Loucy (cell line): ENCODE results near the gene NNMT.

ENCODE experiments used
- H2AFZ ChIP-seq: fragments of 200-600 bp; sonication (generic); 2 replicates; pipeline ENCODE4 v1.6.0; 2016; ENCODE audit warnings: antibody characterized with exemption, mild to moderate bottlenecking, low read length, moderate library complexity
- H3F3A ChIP-seq: fragments of 200-600 bp; 2 replicates; pipeline ENCODE4 v1.6.0; 2016; ENCODE audit warnings: antibody characterized with exemption, low read depth, mild to moderate bottlenecking
- H3K27me3 ChIP-seq: fragments of 200-600 bp; sonication (generic); 2 replicates; pipeline ENCODE4 v1.6.1; 2014; ENCODE audit warnings: low read length, mild to moderate bottlenecking; ENCODE audit not compliant: insufficient read depth, poor library complexity, severe bottlenecking
- H3K36me3 ChIP-seq: fragments of 200-600 bp; sonication (generic); 2 replicates; pipeline ENCODE4 v1.6.1; 2016; ENCODE audit warnings: low read length; ENCODE audit not compliant: insufficient read depth
- H3K4me1 ChIP-seq: fragments of 200-600 bp; sonication (generic); 2 replicates; pipeline ENCODE4 v1.5.1; 2014; ENCODE audit warnings: low read length, mild to moderate bottlenecking; ENCODE audit not compliant: insufficient read depth, poor library complexity, severe bottlenecking
- H3K4me2 ChIP-seq: fragments of 200-600 bp; sonication (generic); 2 replicates; pipeline ENCODE4 v1.6.0; 2014; ENCODE audit warnings: antibody characterized with exemption, low read length, low read depth, mild to moderate bottlenecking; ENCODE audit not compliant: poor library complexity, severe bottlenecking
- H3K4me3 ChIP-seq: fragments of 200-600 bp; sonication (generic); 2 replicates; pipeline ENCODE4 v1.5.1; 2014; ENCODE audit warnings: low read length, mild to moderate bottlenecking, mixed read lengths; ENCODE audit not compliant: poor library complexity, severe bottlenecking
- H3K79me2 ChIP-seq: fragments of 200-600 bp; sonication (generic); 2 replicates; pipeline ENCODE4 v1.6.1; 2014; ENCODE audit warnings: low read length; ENCODE audit not compliant: insufficient read depth
- H3K9ac ChIP-seq: fragments of 200-600 bp; sonication (generic); 2 replicates; pipeline ENCODE4 v1.6.0; 2014; ENCODE audit warnings: mild to moderate bottlenecking, low read depth, low read length, moderate library complexity; ENCODE audit not compliant: poor library complexity, severe bottlenecking
- H3K9me2 ChIP-seq: fragments of 200-600 bp; sonication (generic); replicated peaks from 2 replicates; pipeline ENCODE4 v1.6.1; 2016; ENCODE audit warnings: low read depth, low read length, mixed read lengths
- H3K9me3 ChIP-seq: fragments of 200-600 bp; sonication (generic); 2 replicates; pipeline ENCODE4 v1.6.1; 2014; ENCODE audit warnings: mild to moderate bottlenecking, antibody characterized with exemption, low read length, low read depth; ENCODE audit not compliant: insufficient read depth
- H4K20me1 ChIP-seq: fragments of 200-600 bp; sonication (generic); 2 replicates; pipeline ENCODE4 v1.6.0; 2014; ENCODE audit warnings: antibody characterized with exemption, low read length, mild to moderate bottlenecking; ENCODE audit not compliant: insufficient read depth, poor library complexity, severe bottlenecking
- CTCF ChIP-seq: fragments of 200-600 bp; sonication (generic); conservative IDR thresholded peaks from 2 replicates; pipeline ENCODE4 v1.5.1; 2014; ENCODE audit warnings: mild to moderate bottlenecking, antibody characterized with exemption, low read length
- EZH2phosphoT487 ChIP-seq: fragments of 200-600 bp; IDR thresholded peaks from 2 replicates; pipeline ENCODE4 v1.6.1; 2018; ENCODE audit warnings: antibody characterized with exemption, mild to moderate bottlenecking, moderate library complexity, borderline replicate concordance

Gene NNMT

GRCh38 chr11:114301088-114301487 is 4.9 kb downstream of the NNMT start:
- no peak for TF ChIP-seq CTCF
- TF ChIP-seq EZH2phosphoT487, result no peak
- H3K9me2 ChIP-seq, result no peaks in the 10 kb centered on the region
- no peaks in the 10 kb centered on the region for H3K79me2 ChIP-seq
- H2AFZ ChIP-seq, result no peak overlapping the region
- H4K20me1 ChIP-seq, result no peaks in the 10 kb centered on the region
- H3K4me3 ChIP-seq, result no peak overlapping the region
- H3K4me2 ChIP-seq, result no peak overlapping the region
- no peak overlapping the region for H3K9ac ChIP-seq
- no peaks in the 10 kb centered on the region for H3F3A ChIP-seq
- no peaks in the 10 kb centered on the region for H3K4me1 ChIP-seq
- no peaks in the 10 kb centered on the region for H3K27me3 ChIP-seq
- no peaks in the 10 kb centered on the region for H3K36me3 ChIP-seq
- no peaks in the 10 kb centered on the region for H3K9me3 ChIP-seq

DNA sequence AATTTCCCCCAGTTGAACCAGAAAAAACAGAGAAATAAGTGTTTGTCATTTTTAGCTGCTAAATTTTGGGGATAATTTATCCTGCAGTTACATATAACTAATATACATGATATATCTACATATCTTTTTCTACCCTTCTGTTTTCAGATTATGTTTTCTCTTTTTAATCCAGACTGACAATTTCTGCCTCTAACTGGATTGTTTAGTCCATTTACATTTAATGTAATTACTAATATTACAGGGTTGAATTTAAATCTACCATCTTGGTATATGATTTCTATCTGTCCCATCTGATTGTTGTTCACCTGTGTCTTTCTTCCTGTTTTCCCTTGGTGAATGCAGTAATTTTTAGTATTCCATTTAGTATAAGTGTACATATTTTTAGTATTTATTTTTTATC is 5.7 kb downstream of the NNMT start:
- no peak overlapping the region for H3K4me2 ChIP-seq
- no peak for TF ChIP-seq EZH2phosphoT487
- no peak for TF ChIP-seq CTCF
- H3K36me3 ChIP-seq, result no peaks in the 10 kb centered on the region
- no peaks in the 10 kb centered on the region for H3K9me2 ChIP-seq
- H3K9me3 ChIP-seq, result no peaks in the 10 kb centered on the region
- no peak overlapping the region for H2AFZ ChIP-seq
- H3K4me3 ChIP-seq, result no peak overlapping the region
- no peaks in the 10 kb centered on the region for H3K4me1 ChIP-seq
- no peaks in the 10 kb centered on the region for H4K20me1 ChIP-seq
- H3K9ac ChIP-seq, result no peak overlapping the region
- no peaks in the 10 kb centered on the region for H3F3A ChIP-seq
- no peaks in the 10 kb centered on the region for H3K79me2 ChIP-seq
- no peaks in the 10 kb centered on the region for H3K27me3 ChIP-seq

DNA sequence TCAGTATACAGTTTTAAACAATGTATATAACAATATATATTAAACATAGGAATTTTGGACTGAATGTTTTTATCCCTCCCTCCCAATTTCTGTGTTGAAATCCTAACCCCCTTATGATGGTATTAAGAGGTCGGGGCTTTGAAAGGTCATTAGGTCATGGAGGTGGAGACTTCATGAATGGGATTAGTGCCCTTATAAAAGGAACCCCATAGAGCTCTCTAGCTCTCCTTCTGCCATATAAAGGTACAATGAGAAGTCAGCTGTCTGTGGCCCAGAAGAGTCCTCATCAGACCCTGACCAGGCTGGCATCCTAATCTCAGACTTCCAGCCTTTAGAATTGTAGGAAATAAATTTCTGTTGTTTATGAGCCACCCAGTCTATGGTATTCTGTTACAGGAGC is 6.5 kb downstream of the NNMT start:
- H3K27me3 ChIP-seq, result no peaks in the 10 kb centered on the region
- H3F3A ChIP-seq, result no peaks in the 10 kb centered on the region
- no peaks in the 10 kb centered on the region for H3K9me3 ChIP-seq
- H3K4me2 ChIP-seq, result no peak overlapping the region
- H3K9me2 ChIP-seq, result no peaks in the 10 kb centered on the region
- H2AFZ ChIP-seq, result no peak overlapping the region
- H3K9ac ChIP-seq, result no peak overlapping the region
- TF ChIP-seq EZH2phosphoT487 (no peak), CTCF (no peak)
- H3K79me2 ChIP-seq, result no peaks in the 10 kb centered on the region
- H3K36me3 ChIP-seq, result no peaks in the 10 kb centered on the region
- H4K20me1 ChIP-seq, result no peaks in the 10 kb centered on the region
- no peak overlapping the region for H3K4me3 ChIP-seq
- H3K4me1 ChIP-seq, result no peaks in the 10 kb centered on the region
